ENCODE results near the gene TXLNG.
A peak's percentile ranks its signal among the peaks of the same experiment; 100 is the strongest.

TXLNG gene

DNA sequence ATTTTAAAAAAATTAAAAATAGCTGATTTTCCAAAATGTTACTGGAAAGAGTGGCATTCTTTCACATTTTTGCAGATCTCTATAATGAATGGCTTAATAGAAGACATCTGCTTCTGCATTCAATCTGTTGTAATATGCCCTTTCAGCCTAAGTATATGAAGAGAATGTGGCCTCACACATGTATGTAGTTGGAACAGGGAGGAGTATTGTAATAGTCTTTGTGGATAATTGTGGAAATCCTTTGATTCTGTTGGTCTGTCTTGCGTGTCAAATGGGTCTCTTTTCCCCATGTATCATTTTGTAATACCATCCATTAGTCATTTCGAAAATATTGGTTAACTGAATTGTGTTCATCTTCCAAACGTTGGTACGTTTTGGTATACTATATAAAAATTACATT lies 11.6 kb downstream of the TXLNG start:
- no peak overlapping the region for H3K4me3 ChIP-seq (ENCODE audit: control insufficient read depth, low read depth, low read length)
- DNase-seq (ENCODE audit: low read depth): no peak

DNA sequence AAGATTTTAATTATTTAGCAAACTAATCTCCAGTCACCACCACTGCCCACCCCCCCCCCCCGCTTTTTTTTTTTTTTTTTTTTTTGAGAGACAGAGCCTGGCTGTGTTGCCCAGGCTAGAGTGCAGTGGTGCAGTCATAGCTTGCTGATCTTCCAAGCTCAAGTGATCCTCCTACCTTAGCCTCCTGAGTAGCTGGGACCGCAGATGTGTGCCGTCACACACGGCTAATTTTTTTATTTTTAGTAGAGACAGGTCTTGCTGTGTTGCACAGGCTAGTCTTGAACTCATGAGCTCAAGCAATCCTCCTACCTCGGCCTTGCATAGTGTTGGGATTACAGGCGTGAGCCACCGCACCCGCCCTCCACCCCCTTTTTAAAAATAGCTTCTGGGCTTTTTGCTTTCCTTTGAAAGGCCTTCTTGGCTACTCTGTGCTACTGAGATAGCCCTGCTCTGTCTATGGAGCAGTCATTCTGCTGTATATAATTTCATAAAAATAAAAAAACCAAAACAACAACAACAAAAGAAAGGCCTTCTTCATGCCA lies 18.7 kb downstream of the TXLNG start:
- TF ChIP-seq, protein P1, sequence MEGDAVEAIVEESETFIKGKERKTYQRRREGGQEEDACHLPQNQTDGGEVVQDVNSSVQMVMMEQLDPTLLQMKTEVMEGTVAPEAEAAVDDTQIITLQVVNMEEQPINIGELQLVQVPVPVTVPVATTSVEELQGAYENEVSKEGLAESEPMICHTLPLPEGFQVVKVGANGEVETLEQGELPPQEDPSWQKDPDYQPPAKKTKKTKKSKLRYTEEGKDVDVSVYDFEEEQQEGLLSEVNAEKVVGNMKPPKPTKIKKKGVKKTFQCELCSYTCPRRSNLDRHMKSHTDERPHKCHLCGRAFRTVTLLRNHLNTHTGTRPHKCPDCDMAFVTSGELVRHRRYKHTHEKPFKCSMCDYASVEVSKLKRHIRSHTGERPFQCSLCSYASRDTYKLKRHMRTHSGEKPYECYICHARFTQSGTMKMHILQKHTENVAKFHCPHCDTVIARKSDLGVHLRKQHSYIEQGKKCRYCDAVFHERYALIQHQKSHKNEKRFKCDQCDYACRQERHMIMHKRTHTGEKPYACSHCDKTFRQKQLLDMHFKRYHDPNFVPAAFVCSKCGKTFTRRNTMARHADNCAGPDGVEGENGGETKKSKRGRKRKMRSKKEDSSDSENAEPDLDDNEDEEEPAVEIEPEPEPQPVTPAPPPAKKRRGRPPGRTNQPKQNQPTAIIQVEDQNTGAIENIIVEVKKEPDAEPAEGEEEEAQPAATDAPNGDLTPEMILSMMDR (IDR thresholded peaks at IDR 0.05; ENCODE audit: control insufficient read depth, insufficient read depth, low read depth, low read length, missing control alignments): no peak
- no peak overlapping the region for H3K4me3 ChIP-seq (ENCODE audit: control insufficient read depth, low read depth, low read length)
- no peak for DNase-seq (ENCODE audit: low read depth)

More for the DNA sequence above, 11.6 kb downstream of the TXLNG start:
- TF ChIP-seq, protein P1 (IDR thresholded peaks at IDR 0.05; ENCODE audit: control insufficient read depth, insufficient read depth, low read depth, low read length, missing control alignments): no peak

DNA sequence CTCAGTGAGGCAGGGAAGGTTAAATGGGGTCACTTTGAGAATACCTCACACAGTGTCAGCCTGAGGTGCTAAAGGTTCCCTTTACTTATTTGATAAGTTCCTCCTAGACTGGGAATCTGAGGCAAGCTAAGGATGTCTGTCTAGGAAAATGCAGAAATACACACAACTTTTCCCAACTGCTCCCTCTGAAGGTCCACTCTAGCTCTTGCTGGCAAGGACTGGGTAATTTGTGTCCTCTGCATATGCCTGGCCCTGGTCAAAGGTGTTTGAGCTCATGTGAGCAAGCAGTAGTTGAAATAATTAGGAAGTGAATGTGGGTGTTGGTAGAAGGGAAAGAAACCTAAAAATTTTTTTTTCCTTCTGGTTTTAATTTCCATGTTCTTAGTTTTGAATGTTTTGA lies 21.3 kb downstream of the TXLNG start:
- H3K4me3 ChIP-seq (ENCODE audit: control insufficient read depth, low read depth, low read length): no peak overlapping the region
- TF ChIP-seq, protein P1 (IDR thresholded peaks at IDR 0.05; ENCODE audit: control insufficient read depth, insufficient read depth, low read depth, low read length, missing control alignments): peak; percentile 58
- DNase-seq (ENCODE audit: low read depth): no peak

DNA sequence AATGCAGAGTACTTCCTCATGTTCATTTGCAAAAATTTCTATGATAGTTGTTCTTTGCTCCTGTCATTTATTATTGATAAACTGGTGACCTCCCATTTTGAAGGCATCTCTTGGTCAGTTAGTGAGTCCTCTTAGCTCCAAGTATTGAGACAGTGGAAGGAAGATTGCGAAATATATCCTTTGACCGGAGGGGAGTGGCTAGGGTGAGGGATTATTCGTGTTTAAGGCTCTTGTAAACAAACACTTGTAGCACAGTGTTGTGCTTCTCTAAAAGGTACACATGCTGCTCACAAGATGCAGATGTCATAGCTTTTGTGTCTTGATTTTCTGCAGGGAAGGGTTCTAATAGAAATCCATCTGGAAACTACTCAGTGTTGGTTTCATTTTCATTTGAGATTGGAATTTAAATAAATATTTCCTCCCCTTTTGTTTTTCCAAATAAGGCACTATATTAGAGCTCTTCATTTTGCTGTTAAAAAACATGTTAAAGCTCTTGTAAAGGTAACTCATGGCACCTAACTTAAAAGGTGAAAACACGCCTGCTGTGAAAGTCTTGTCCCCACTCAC lies 21.8 kb downstream of the TXLNG start:
- TF ChIP-seq, protein P1 (IDR thresholded peaks at IDR 0.05; ENCODE audit: control insufficient read depth, insufficient read depth, low read depth, low read length, missing control alignments): no peak
- no peak for DNase-seq (ENCODE audit: low read depth)
- peak overlapping the region; percentile 21 for H3K4me3 ChIP-seq (ENCODE audit: control insufficient read depth, low read depth, low read length)

DNA sequence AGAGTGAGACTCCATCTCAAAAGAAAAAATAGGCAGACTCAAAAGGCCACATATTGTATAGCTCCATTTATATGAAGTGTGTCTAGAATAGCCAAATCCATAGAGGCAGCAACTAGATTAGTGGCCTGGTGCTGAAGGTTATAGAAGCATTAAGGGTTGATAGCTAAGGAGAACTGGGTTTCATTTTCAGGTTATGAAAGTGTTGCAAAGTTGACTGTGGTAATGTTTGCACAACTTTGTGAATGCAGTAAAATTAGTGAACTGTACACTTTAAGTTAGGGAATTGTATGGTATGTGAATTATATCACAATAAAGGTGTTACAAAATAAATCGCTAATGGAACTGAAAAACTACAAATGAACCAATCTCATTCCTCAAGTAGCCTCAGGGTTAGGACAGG lies 28.3 kb downstream of the TXLNG start:
- TF ChIP-seq, protein P1 (IDR thresholded peaks at IDR 0.05; ENCODE audit: control insufficient read depth, insufficient read depth, low read depth, low read length, missing control alignments): no peak
- H3K4me3 ChIP-seq (ENCODE audit: control insufficient read depth, low read depth, low read length): no peak overlapping the region
- DNase-seq (ENCODE audit: low read depth): no peak

DNA sequence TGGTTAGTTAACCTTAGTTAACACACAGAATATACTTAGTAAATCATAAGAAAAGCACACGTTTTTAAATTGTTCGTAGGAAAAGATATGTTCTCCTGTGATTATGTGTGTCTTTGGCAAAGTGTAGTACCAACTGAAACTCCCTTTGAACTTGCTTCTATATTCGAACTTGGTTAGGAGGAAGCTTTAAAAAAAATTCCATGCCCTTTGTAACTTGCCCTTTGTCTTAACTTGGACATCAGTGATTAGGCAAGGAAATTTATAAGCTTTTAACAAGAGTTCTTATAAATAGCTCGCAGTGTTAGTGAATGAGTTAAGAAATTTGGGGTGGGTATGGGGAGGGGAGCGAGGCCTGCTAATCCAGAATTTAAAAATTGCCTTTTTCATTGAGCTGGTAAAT lies 33.4 kb downstream of the TXLNG start:
- TF ChIP-seq, protein P1 (IDR thresholded peaks at IDR 0.05; ENCODE audit: control insufficient read depth, insufficient read depth, low read depth, low read length, missing control alignments): no peak
- no peak for DNase-seq (ENCODE audit: low read depth)
- H3K4me3 ChIP-seq (ENCODE audit: control insufficient read depth, low read depth, low read length): no peak overlapping the region

Measured in AG09309 (cell line).